ENCODE data around the gene ARG2. TPM values are rescaled to one million over a fixed set of nuclear protein-coding genes. Genes with fewer than 3 reads are reported as not detected.

ARG2 gene
- total RNA-seq, 4 donors from 2014 or later, result 3.5 to 9.6 (median 5.4) TPM

DNA sequence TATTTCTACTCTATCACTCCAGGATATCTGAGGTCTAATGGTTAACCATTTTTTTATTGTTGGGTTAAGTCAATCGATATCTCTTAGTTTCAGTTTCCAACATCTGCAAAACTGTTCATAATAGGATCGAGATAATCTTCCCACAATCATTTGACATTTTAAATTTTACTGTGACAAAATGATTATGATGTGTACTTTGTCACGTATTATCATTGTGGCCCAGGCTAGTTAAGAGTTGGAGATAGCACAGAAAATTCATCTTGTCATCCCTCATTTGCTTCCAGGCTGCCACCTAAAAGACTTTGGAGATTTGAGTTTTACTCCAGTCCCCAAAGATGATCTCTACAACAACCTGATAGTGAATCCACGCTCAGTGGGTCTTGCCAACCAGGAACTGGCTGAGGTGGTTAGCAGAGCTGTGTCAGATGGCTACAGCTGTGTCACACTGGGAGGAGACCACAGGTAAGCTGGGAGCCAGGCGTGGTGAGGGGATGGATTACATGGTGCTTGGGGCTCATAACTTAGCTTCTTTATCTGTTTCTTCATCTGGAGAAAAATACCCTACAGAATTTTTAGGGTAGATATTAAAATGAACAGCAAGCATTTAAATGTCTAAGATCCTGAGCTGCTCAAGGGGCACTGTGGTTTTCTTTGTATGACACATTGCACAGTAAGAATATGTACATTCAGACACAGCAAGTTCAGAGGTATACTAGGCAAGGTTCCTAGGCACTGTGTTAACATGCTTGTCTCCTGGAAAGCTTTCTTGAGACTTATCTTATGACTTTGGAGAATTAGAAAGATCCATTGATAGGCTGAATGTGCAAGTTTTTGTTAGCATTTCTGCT, 22.4 kb downstream of the ARG2 start:
- Histone ChIP-seq H3K27me3 (no peaks in the 10 kb centered on the region), H3K27ac (no peak overlapping the region), H3K4me1 (no peaks in the 10 kb centered on the region), H3K4me3 (no peak overlapping the region), H3K36me3 (peaks cover 13% of the 10 kb centered on the region), H3K9me3 (no peaks in the 10 kb centered on the region)
- DNase-seq (ENCODE audit: low spot score in 2 of 2), result no peak
- no peak for TF ChIP-seq POLR2A (IDR thresholded peaks at IDR 0.05)
- no peak for TF ChIP-seq POLR2AphosphoS5 (IDR thresholded peaks at IDR 0.05)
- TF ChIP-seq, protein P1, sequence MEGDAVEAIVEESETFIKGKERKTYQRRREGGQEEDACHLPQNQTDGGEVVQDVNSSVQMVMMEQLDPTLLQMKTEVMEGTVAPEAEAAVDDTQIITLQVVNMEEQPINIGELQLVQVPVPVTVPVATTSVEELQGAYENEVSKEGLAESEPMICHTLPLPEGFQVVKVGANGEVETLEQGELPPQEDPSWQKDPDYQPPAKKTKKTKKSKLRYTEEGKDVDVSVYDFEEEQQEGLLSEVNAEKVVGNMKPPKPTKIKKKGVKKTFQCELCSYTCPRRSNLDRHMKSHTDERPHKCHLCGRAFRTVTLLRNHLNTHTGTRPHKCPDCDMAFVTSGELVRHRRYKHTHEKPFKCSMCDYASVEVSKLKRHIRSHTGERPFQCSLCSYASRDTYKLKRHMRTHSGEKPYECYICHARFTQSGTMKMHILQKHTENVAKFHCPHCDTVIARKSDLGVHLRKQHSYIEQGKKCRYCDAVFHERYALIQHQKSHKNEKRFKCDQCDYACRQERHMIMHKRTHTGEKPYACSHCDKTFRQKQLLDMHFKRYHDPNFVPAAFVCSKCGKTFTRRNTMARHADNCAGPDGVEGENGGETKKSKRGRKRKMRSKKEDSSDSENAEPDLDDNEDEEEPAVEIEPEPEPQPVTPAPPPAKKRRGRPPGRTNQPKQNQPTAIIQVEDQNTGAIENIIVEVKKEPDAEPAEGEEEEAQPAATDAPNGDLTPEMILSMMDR (IDR thresholded peaks at IDR 0.05), result no peak
- 79% methylated on average over 5 of the region's 5 CpGs for WGBS

DNA sequence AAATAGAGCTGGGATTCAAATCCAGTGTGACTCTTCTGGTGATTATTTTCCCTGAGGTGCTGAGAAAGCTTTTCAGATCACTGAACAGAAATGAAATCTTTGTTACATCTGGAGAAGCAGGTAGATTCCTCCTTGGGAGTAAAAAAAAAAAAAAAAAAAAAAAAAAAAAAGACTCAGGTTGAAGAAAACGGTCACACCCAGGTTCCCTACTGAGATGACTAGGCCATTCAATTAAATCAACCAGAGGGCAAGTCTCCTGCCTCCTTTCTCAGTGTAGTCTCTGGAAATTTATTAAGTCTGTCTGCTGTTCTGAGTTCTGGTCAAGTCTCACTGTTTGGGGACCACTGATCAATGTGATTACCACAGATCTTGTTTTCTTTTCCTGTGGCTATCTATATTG, 24.0 kb downstream of the ARG2 start:
- Histone ChIP-seq H3K9me3 (no peaks in the 10 kb centered on the region), H3K36me3 (peaks cover 25% of the 10 kb centered on the region), H3K4me3 (no peak overlapping the region), H3K27ac (no peak overlapping the region), H3K27me3 (no peaks in the 10 kb centered on the region), H3K4me1 (no peaks in the 10 kb centered on the region)
- WGBS, result 40% methylated on average over 1 of the region's 1 CpG
- TF ChIP-seq POLR2A (IDR thresholded peaks at IDR 0.05) (no peak), EP300 (IDR thresholded peaks at IDR 0.05) (no peak), POLR2AphosphoS5 (IDR thresholded peaks at IDR 0.05) (no peak)
- TF ChIP-seq, protein P1 (IDR thresholded peaks at IDR 0.05), result no peak
- no peak for DNase-seq (ENCODE audit: low spot score in 2 of 2)

DNA sequence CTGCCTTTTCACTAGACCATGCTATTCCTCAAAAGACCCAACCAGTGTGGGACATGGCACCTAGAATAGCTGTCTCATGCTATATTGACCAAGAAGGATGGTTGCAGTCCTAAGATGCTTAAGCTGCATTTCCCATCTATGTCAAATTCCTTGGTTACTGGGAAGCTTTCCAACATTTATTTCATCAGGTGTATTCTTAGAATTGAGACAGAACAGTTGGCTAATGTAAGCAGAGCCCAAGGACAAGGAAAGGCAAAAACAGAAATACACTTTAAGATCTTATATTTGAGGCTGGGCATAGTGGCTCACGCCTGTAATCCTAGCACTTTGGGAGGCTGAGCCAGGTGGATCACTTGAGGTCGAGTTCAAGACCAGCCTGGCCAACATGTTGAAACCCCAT, 24.7 kb downstream of the ARG2 start:
- no peak overlapping the region for H3K27ac ChIP-seq

DNA sequence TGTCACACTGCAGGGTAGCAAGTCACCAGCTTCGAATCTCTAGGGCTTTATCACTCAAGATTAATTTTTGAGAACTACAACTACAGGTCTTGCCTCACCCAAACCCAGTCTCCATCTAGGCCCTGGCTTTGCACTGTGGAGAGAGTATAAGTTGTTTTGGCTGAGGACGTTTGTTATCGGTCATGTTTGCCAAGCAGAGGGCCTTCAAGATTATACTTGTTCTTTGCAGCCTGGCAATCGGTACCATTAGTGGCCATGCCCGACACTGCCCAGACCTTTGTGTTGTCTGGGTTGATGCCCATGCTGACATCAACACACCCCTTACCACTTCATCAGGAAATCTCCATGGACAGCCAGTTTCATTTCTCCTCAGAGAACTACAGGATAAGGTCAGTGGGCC, 25.7 kb downstream of the ARG2 start:
- no peak for DNase-seq (ENCODE audit: low spot score in 2 of 2)
- Histone ChIP-seq H3K27ac (no peak overlapping the region), H3K36me3 (peaks cover 42% of the 10 kb centered on the region), H3K4me1 (no peaks in the 10 kb centered on the region), H3K9me3 (no peaks in the 10 kb centered on the region), H3K27me3 (no peaks in the 10 kb centered on the region), H3K4me3 (no peak overlapping the region)
- WGBS, result 69% methylated on average over 5 of the region's 5 CpGs
- TF ChIP-seq POLR2A (IDR thresholded peaks at IDR 0.05) (no peak), EP300 (IDR thresholded peaks at IDR 0.05) (no peak), POLR2AphosphoS5 (IDR thresholded peaks at IDR 0.05) (no peak)
- TF ChIP-seq, protein P1 (IDR thresholded peaks at IDR 0.05), result no peak

More for the DNA sequence above, 24.7 kb downstream of the ARG2 start:
- DNase-seq (ENCODE audit: low spot score in 2 of 2), result no peak
- Histone ChIP-seq H3K4me3 (no peak overlapping the region), H3K36me3 (peaks cover 32% of the 10 kb centered on the region), H3K27me3 (no peaks in the 10 kb centered on the region), H3K4me1 (no peaks in the 10 kb centered on the region), H3K9me3 (no peaks in the 10 kb centered on the region)
- TF ChIP-seq EP300 (IDR thresholded peaks at IDR 0.05), result no peak
- no peak for TF ChIP-seq POLR2A (IDR thresholded peaks at IDR 0.05)
- TF ChIP-seq, protein P1 (IDR thresholded peaks at IDR 0.05), result no peak
- TF ChIP-seq POLR2AphosphoS5 (IDR thresholded peaks at IDR 0.05), result no peak
- 75% methylated on average over 2 of the region's 2 CpGs for WGBS

DNA sequence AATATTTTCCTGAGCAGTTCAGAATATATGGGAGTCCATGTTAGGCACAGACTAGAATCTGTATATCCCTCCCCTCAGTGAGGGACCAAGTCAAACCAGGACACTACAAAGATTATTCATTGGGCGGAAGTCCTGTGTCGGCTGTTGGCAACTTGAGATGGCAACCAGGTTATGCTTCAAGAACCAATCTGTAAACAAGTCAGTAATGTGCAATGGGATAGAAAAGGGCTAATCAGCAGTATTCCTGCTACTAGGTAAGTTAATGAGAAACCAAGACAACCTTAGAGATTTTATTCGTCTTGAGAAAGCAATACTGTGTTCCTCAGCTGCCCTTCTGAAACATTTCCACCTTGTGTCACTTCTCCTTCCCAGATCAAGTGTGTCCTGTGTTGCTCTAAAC, 26.4 kb downstream of the ARG2 start:
- Histone ChIP-seq H3K4me3 (no peak overlapping the region), H3K9me3 (no peaks in the 10 kb centered on the region), H3K36me3 (peaks cover 49% of the 10 kb centered on the region), H3K4me1 (no peaks in the 10 kb centered on the region), H3K27me3 (no peaks in the 10 kb centered on the region), H3K27ac (no peak overlapping the region)
- WGBS, result 94% methylated on average over 3 of the region's 3 CpGs
- TF ChIP-seq EP300 (IDR thresholded peaks at IDR 0.05) (no peak), POLR2A (IDR thresholded peaks at IDR 0.05) (no peak), POLR2AphosphoS5 (IDR thresholded peaks at IDR 0.05) (no peak)
- TF ChIP-seq, protein P1 (IDR thresholded peaks at IDR 0.05), result no peak
- DNase-seq (ENCODE audit: low spot score in 2 of 2), result no peak

Data from suprapubic skin (tissue), 4 donors.